ENCODE data around the gene FNDC8.
"Not testable (repeated sequence)": the region's sequence is repeated elsewhere in the genome, so short reads cannot be mapped to it uniquely, and the experiment has no call there.

The FNDC8 gene

DNA sequence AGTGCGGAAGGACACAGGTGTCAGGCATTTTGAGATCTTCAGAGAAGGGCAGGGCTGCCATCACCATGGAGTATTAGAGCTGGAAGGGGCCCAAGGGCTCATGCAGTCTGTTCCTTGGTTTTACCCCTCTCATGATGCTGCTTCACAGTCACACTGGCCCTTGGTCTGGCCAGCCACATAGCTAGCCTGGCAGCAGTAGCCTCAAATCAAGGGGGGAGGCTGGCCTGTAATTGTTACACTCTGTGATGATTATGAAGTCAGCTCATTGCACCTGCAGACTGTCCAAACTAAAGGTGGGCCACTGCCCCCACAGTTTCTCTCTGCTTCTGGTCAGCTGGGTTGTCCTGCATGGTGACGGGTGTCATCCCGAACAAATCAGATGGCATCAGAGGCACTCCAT is at the start of gene FNDC8:
Gene FNDC8 (plus strand): TSS at position 301 of the 400 bp plus-strand sequence. CDS start 79 bp downstream, at position 380.
- DNase-seq = no peak

DNA sequence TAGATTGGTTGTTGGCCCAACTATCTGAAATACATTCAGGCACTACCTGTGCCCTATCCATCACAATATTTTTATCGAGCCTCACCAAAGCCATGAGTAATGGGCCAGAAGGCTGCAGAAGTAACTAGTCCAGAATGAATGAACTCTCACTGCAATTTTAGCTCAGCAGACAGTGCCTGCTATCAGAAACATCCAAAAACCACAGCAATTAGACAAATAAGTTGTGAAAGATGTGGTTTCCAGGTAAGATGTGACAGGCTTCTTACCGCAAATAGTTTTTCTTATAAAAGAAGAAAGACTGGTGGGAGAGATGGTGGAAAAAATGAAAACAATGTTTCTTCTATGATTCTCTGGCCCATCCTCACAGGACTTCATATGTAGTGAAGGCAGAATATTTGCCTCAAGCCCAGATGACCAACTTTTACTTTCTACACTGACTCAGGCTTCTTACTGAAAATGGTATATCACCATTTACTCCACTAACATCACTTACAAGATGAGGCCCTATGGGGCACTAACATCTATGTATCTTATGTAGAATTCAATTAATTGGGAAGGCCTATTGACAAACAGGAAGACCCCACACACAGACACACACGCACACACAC is 48.1 kb upstream of the FNDC8 start:
- no peak for DNase-seq

DNA sequence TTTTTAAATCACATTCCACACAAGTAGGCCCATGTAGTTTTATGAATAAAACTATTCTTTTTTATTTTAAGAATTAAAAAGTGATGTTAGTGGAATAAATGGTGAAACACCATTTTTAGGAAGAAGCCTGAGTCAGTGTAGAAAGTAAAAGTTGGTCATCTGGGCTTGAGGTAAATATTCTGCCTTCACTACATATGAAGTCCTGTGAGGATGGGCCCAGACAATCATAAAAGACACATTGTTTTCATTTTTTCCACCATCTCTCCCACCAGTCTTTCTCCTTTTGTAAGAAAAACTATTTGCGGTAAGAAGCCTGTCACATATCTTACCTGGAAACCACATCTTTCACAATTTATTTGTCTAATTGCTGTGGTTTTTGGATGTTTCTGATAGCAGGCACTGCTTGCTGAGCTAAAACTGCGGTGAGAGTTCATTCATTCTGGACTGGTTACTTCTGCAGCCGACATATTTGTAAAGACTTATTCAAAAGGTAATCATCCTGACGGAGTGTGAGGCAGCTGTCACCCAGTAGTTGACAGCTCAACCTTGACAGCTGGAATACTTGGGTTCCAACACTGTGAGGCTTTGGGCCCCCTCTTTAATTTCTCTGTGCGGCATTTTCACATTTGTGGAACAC is 47.3 kb upstream of the FNDC8 start:
- DNase-seq = no peak

DNA sequence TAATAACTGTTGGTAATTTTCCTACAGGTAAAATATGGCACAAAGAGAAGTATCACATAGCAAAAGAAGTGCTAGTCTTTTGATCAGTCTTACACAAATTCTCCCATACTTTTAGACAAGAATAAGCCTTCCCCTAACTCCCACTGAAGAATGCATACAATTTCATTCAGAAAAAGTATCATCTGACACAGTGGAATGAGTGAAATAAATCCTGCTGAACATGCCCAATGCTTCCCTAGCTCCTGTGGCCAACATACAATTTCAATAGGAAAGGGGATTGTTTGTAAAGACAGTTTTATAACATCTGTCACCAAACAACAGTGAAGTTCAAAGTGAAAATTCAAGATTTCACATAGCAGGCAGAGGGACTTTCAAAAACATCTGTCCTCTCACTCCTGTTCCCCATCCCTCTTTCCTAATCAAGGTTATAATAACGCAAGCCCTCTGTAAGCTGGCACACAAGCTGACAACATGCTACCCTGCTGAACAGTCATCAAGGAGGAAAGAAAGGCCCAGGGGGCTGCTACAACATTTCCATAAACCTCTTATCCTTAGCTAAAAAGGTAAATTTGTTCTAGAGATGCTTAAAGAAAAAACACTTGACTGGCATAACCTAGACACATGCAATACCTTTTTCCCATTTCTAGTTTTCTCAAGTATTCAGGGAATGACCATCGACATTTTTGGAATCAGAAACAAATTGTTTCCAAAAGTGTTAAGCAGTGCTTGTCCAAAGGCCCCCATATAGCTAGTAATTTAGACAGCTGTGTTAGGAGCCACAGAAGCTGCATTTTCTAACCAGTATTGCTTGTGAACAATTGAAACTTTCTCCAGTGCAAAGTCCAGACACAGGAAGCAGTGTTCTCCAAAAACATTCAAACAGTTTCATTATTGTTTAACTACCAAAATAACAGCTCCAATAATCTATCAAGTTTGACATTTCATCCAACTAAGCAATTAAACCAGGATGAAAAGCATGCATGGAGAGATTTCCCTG is 46.4 kb upstream of the FNDC8 start:
- DNase-seq = no peak

DNA sequence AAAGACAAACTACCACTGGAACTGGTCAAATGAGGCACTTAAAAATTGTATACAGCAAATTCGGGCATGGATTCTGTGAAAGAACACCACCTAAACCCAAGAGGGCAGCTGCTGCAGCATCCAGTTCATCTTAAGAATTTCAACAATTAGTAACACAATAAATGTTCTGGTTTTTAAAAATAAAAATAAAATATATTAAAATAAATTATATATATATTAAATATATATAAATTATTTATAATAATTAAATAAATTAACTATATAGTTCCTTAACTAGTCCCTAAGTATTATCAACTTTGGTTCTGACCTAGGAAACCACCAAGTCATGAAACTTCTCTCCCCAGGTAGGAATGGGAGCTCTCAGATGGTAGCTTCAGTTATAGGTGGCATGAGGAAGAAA is 44.5 kb upstream of the FNDC8 start:
- DNase-seq = no peak

GRCh38 chr17:35079547-35080423 is 41.6 kb upstream of the FNDC8 start:
- DNase-seq = no peak

- DNase-seq = no peak
Observed at GRCh38 chr17:35080536-35080935, 40.9 kb upstream of the FNDC8 start.

- DNase-seq = no peak
Observed at GRCh38 chr17:35081638-35082037, 39.8 kb upstream of the FNDC8 start.

DNA sequence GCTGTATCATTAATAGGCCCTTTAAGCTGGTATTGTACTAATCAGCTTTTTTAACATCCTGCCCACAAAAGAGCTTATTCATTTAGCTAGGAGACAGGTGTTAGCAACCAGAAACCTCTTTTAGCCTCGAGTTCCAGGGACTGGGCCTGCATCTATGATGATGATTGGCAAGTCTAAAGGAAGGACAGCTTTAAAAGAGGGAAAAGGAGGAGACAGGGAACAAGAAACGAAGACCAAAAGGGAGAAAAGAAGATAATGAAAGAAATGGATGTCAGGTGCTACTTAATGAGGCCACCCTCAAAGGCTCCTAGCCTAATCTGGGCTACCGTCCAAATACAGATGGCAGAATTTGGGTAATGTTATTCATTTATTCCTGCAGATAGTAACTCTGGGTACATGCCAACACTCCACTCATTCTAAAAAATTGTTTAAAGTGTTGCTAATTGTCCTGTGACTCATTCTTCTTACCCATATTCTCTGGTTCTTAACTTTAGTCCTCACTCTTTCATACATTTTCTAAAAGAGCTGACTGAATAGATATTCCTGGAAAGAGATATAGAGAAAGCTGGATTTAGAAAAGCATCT is 39.2 kb upstream of the FNDC8 start:
- no peak for DNase-seq

GRCh38 chr17:35083071-35083470 is 38.3 kb upstream of the FNDC8 start:
- no peak for DNase-seq

DNA sequence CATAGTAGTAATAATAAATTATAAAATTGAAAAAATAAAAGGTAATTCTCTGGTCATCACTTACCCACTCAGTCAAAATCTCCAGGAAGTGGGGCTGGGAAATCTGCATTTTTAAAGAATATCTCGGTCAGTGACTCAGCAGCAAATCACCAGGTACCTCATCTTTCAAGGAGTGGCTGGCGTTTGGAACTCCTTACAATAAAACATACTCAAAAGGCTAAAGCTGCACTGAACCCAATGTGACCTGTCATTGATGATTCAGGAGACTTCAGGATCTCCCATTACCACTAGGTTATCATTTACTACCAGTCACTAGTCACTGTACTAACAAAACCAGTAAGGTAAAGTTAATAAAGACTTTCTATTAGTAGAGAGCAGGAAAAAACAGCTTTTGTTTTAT is 36.4 kb upstream of the FNDC8 start:
- no peak for DNase-seq

- DNase-seq = no peak
Observed at GRCh38 chr17:35086164-35086563, 35.3 kb upstream of the FNDC8 start.

DNA sequence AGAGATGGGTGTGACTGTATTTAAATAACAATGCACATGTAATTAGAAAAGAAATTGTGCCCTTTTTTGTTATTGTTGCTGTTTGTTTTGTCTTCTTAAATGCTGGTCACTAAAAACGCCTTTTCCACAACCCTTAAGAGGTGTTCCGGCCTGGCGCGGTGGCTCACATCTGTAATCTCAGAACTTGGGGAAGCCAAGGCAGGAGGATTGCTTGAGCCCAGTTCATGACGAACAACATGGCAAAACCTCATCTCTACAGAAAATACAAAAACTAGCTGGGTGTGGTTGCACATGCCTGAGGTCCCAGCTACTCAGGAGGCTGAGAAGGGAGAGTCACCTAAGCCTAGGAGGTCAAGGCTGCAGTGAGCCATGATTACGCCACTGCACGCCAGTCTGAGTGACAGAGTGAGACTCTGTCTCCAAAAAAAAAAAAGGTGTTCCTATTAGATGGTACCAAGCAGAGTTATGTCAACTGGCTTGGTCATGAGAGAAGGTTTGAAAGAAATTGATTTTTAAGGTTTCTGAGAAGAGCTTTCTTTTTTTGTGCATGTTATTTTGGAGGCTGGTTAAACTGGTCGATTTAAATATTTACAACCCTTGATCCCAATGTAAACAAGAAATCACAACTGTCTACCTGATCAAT is 34.4 kb upstream of the FNDC8 start:
- DNase-seq = no peak

- no peak for DNase-seq
Observed at GRCh38 chr17:35087731-35088355, 33.6 kb upstream of the FNDC8 start.

- DNase-seq = no peak
Observed at GRCh38 chr17:35088356-35088880, 33.0 kb upstream of the FNDC8 start.

- DNase-seq = peak; percentile 5
Observed at GRCh38 chr17:35088881-35089585, 32.4 kb upstream of the FNDC8 start.

DNA sequence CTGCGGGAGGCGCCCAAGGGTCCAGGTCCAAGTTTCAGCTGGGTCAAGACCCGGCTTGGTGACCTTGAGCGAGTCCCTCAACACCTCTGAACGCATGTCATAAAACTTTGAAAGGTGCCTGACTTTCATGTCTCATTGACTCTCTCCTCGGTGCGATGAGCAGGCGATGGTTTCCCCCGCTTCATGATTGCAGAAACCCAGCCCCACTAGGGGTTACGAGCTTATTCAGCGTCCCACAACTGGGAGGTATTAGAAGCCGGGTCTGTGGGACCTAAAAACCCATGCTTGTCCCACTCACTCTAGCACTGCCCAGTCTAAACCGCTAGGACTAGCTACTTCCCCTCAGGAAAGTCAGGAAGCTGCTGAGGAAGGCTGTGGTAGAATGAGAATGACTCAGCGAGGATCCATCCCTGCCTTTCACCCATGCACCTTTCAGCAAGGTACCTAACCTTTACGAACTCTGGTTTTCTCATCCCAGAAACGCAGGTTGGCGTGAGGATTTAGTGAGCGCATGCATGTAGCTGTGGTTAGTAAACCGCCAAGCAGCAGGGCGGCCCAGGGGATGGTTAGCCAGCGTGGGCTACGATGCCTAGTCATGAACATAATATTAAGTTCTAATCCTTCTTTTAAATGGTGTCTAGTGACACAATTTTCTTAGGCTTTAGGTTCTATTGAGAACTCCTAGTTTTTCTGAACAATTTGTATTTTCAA is 31.7 kb upstream of the FNDC8 start:
- no peak for DNase-seq

GRCh38 chr17:35090707-35091106 is 30.7 kb upstream of the FNDC8 start:
- not testable (repeated sequence) for DNase-seq

GRCh38 chr17:35094902-35095301 is 26.5 kb upstream of the FNDC8 start:
- DNase-seq = no peak

DNA sequence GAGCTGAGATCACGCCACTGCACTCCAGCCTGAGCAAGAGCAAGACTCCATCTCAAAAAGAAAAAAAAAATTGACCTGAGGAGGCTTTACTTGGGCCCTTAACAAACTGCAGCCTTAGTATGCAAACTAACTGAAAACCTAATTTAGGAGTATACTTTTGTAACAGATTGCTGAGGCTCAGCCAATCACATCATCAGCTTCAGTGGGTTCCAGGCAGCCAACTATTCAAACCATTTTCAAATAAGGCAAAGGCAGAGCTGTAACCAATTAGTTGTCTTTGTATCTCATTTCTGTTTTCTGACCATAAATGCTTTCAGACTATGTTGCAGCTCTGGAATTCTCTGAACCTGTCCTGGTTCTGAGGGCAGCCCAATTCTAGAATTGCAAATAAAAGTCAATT is 25.7 kb upstream of the FNDC8 start:
- DNase-seq = no peak
